GM12801 (cell line): ENCODE measurements around the gene KRT8.

ENCODE experiments used
- TF ChIP-seq, protein P1 (sequence below): IDR thresholded peaks from one replicate; pipeline ENCODE4 v1.5.1; 2011; ENCODE audit warnings: control low read depth; ENCODE audit not compliant: insufficient read length; ENCODE audit errors: extremely low read depth

Gene KRT8

DNA sequence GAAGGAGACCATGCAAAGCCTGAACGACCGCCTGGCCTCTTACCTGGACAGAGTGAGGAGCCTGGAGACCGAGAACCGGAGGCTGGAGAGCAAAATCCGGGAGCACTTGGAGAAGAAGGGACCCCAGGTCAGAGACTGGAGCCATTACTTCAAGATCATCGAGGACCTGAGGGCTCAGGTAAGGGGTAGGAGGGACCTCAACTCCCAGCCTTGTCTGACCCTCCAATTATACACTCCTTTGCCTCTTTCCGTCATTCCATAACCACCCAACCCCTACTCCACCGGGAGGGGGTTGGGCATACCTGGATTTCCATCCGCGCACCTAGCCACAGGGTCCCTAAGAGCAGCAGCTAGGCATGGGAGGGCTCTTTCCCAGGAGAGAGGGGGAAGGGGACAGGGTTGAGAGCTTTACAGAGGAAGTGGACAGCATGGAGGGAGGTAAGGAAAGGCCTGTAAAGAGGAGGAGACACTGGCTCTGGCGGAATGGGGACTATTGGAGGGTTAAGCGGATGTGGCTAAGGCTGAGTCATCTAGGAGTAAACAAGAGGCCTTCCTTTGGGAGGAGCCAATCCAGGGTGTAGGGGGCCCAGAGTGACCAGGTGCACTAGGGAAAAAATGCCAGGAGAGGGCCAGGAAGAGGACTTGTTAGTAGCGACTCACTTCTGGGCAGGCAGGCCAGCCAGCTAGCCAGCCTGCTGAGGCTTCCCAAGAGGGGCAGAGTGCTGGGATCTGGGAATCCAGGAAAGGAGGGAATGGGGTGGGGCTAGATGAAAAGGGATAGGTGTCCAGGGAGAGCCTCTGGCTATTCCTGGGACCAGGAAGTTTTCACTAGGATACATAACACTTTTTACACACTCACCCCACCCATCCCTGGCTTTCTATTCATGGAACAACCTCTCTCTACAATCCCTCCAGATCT, 44.8 kb upstream of the KRT8 start:
- TF ChIP-seq, protein P1, sequence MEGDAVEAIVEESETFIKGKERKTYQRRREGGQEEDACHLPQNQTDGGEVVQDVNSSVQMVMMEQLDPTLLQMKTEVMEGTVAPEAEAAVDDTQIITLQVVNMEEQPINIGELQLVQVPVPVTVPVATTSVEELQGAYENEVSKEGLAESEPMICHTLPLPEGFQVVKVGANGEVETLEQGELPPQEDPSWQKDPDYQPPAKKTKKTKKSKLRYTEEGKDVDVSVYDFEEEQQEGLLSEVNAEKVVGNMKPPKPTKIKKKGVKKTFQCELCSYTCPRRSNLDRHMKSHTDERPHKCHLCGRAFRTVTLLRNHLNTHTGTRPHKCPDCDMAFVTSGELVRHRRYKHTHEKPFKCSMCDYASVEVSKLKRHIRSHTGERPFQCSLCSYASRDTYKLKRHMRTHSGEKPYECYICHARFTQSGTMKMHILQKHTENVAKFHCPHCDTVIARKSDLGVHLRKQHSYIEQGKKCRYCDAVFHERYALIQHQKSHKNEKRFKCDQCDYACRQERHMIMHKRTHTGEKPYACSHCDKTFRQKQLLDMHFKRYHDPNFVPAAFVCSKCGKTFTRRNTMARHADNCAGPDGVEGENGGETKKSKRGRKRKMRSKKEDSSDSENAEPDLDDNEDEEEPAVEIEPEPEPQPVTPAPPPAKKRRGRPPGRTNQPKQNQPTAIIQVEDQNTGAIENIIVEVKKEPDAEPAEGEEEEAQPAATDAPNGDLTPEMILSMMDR = no peak

DNA sequence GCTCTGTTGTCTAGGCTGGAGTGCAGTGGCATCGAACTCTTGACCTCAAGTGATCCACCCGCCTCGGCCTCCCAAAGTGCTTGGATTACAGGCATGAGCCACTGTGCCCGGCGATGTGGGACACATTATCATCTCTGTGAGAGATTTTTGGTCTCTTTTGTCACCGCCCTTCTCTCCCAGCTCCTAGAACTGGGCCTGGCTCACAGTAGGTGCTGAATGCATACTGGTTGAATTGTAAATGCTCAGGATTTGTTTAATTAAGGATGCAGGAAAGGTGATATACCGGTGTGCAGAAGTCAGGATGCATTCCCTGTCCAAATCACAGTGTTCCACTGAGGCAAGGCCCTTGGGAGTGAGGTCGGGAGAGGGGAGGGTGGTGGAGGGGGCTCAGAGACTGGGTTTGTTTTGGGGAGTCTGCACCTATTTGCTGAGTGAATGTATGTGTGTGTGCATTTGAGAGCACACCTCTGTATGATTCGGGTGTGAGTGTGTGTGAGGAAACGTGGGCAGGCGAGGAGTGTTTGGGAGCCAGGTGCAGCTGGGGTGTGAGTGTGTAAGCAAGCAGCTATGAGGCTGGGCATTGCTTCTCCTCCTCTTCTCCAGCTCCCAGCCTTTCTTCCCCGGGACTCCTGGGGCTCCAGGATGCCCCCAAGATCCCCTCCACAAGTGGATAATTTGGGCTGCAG, 43.0 kb upstream of the KRT8 start:
- TF ChIP-seq, protein P1 = no peak

DNA sequence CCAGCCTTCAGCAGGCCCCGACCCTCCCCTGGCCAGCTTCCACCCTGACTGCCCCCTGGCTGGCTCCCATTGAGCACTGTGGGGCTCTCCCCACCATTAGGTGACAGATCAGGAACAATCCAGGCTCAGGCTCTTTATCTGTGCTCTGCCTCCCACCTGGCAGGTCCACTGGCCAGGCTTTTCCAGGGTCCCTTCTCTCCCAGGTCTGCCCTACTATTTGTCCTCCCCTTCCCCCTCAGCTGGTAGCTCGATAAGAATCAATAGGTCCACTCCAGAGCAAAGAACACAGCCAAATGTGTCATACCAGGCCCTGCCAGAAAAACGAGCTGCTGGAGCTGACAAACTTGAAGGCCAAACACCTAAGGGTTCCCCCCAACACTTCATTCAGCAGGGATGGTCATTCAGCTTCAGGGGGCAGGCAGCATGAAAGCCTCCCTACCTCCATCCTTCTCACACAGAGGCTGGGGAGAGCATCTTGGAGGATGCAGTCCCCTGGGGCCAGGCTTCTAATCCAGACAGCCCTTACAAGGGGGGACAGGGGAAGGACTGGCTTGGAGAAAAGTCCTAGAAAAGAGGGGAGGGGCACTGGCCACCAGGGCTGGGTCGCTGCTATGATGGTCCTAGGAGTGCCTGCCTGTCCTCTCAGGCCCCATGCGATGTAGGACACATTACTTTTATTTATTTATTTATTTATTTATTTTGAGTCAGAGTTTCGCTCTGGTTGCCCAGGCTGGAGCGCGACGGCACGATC, 42.1 kb upstream of the KRT8 start:
- TF ChIP-seq, protein P1 = no peak

DNA sequence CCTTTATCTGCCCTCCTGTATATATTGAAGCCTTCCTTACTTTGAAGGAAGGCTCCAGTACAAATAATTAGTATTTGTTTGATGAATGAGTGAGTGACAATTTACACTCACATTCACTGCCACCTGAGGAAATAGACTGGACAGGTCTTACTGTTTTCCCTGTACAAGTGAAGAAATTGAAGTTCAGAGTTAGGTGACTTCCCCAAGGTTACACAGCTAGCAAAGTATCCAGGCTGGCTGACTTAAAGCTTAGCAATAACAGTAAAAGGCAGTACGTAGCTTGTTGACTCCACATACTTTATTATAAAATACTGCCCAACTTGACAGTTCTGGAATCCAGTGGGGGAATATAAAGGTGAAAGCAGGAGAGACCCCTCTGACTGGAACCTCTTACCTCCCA, 41.5 kb upstream of the KRT8 start:
- TF ChIP-seq, protein P1 = no peak

DNA sequence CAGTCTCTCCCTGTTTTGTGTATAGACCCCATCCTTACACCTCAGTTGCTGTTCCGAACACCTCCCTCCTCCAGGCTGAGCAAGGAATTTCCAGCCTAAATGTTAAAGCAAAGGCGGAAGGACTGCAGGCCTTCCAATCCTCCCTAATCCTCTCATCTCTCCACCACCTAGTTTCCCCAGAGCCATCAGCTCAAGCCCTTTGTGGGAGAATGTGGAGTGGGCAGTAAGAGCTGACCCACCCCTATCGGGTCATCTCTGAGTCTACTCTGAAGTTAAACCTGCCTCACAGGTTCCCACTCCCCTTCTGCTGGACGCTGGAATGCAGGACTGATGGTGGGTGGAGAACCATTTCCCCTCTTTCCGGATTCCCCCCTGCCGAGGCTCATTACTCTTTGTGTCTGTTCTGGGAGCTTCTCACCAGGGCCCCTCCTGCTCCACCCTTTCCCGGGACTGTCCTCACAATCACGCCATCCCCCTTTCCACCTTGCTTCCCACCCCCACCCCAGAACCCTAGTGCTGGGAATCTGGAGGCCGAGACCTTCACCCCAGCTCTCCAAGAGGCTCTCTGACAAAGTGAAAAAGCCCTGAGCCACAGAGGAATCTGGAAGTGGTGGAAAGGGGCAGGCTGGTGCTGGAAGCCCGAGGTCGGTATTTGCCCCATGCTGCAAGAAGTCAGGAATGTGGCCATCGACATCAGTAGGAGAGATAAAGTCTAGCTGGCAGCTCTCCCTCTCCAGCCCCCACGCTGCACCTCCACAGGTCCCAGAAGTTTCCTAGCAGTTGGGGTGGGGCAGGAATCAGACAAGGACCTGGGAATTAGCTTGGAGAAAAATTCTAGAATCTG, 40.7 kb upstream of the KRT8 start:
- TF ChIP-seq, protein P1 = no peak

DNA sequence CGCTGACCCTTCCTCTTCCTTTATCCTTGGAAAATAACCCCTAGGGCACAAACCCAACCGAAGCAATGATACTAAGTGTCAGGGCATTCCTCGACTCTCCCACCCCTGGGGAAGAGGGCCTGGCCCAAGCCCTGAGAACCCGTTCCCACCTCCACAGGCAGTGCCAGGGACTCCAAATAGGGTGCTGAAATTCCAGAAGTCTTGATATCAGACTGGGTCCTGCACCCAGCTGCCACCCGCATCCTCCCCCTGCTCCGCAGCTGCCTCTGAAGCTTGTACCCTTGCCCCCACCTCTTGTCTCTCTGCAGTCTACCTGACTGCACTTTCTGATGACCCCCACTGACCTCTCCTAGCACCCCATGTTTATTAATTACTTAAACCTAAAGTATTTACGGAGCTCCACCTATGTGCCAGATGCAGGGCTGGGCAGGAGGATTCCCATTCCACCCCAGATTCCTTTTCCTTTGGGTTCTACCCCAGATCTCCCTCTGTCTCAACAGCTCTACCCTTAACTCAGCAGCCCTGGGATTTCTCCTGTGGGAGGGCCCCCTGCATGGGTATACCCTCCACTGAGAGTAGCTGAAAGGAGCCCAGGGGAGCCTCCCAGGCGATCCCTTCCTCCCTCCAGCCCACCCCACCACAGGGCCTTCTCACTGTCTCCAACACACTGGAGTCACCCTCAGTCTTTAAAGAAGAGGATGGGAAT, 40.0 kb upstream of the KRT8 start:
- TF ChIP-seq, protein P1 = no peak
